Caco-2 (cell line): ENCODE data around the gene SPESP1. TPM values are rescaled to one million over a fixed set of nuclear protein-coding genes. Genes with fewer than 3 reads are reported as not detected.

Experiments used
- BruUV-seq: library from RNA; stranded (reverse); fragments of 400-500 nt; replicated peaks from 2 replicates; lab custom pipeline; 2021; lab: Mats Ljungman, UMichigan
- CTCF ChIA-PET: fragments of 300-600 bp; sonication (Branson Sonifier 250); formaldehyde crosslinking; loops from one replicate; lab custom pipeline; 2022; ENCODE audit warnings: antibody characterized with exemption; lab: Charles Lee
- POLR2A ChIA-PET: fragments of 300-600 bp; sonication (Branson Sonifier 250); formaldehyde crosslinking; loops from one replicate; lab custom pipeline; 2022; ENCODE audit warnings: antibody characterized with exemption; lab: Charles Lee
- DNase-seq, 2 experiments: peaks; one replicate each; pipeline versions ENCODE4 v3.0.0 to v3.0.0-alpha.2; 2020 to 2022
- H3K27me3 ChIP-seq: replicated peaks from 2 replicates; pipeline ENCODE4 v1.6.0; 2011; ENCODE audit warnings: low read length; ENCODE audit not compliant: control insufficient read depth, insufficient read depth
- H3K36me3 ChIP-seq: 2 replicates; pipeline ENCODE4 v1.5.1; 2011; ENCODE audit warnings: low read length; ENCODE audit not compliant: control insufficient read depth, insufficient read depth
- H3K4me1 ChIP-seq: fragments of 250-450 bp; sonication (Bioruptor Pico); 2 replicates; pipeline ENCODE4 v1.5.1; 2020; ENCODE audit warnings: mild to moderate bottlenecking
- H3K4me3 ChIP-seq: 2 replicates; pipeline ENCODE4 v1.5.1; 2011; ENCODE audit warnings: low read depth, mild to moderate bottlenecking, control low read depth, low read length
- H3K9me3 ChIP-seq: fragments of 250-450 bp; sonication (Bioruptor Pico); 2 replicates; pipeline ENCODE4 v1.5.1; 2020; ENCODE audit warnings: mild to moderate bottlenecking, moderate library complexity
- H3K27ac Mint-ChIP-seq: one replicate; pipeline ENCODE4 v1.8.0; 2022; ENCODE audit warnings: mixed read lengths; ENCODE audit not compliant: unreplicated experiment
- H3K27me3 Mint-ChIP-seq: one replicate; pipeline ENCODE4 v1.8.0; 2022; ENCODE audit warnings: mixed read lengths; ENCODE audit not compliant: insufficient read depth, unreplicated experiment
- H3K36me3 Mint-ChIP-seq: one replicate; pipeline ENCODE4 v1.8.0; 2022; ENCODE audit warnings: mild to moderate bottlenecking, mixed read lengths; ENCODE audit not compliant: insufficient read depth, unreplicated experiment
- H3K4me1 Mint-ChIP-seq: one replicate; pipeline ENCODE4 v1.8.0; 2022; ENCODE audit warnings: low read depth, mixed read lengths; ENCODE audit not compliant: unreplicated experiment
- H3K4me3 Mint-ChIP-seq: one replicate; pipeline ENCODE4 v1.8.0; 2022; ENCODE audit warnings: mild to moderate bottlenecking, moderate library complexity, mixed read lengths; ENCODE audit not compliant: unreplicated experiment
- H3K9me3 Mint-ChIP-seq: one replicate; pipeline ENCODE4 v1.8.0; 2022; ENCODE audit warnings: mixed read lengths; ENCODE audit not compliant: unreplicated experiment
- intact Hi-C: fragments of 100-400 bp; cut with micrococcal nuclease; formaldehyde crosslinking; loops from one replicate; pipeline ENCODE4 v1.10.0; 2022; ENCODE audit not compliant: unreplicated experiment
- total RNA-seq: library from RNA; stranded (reverse); gene quantifications from 2 replicates; pipeline ENCODE4 v1.2.3, GENCODE V29; 2022
- TF ChIP-seq, protein P1 (sequence below), 2 experiments: fragments of 200-600 bp in 1 of 2; IDR thresholded peaks; 1 replicate in 1 of 2; 2 replicates in 1 of 2; pipeline versions ENCODE4 v1.5.1 to v1.8.0; 2011 to 2022; ENCODE audit warnings: antibody characterized with exemption in 1 of 2, control low read depth in 1 of 2, inconsistent platforms in 1 of 2, low read depth in 1 of 2, low read length in 1 of 2, mild to moderate bottlenecking in 1 of 2, moderate library complexity in 1 of 2; ENCODE audit not compliant: insufficient read depth in 1 of 2, severe bottlenecking in 1 of 2, unreplicated experiment in 1 of 2

The SPESP1 gene
- total RNA-seq, 1 experiment from 2014 or later: not detected

DNA sequence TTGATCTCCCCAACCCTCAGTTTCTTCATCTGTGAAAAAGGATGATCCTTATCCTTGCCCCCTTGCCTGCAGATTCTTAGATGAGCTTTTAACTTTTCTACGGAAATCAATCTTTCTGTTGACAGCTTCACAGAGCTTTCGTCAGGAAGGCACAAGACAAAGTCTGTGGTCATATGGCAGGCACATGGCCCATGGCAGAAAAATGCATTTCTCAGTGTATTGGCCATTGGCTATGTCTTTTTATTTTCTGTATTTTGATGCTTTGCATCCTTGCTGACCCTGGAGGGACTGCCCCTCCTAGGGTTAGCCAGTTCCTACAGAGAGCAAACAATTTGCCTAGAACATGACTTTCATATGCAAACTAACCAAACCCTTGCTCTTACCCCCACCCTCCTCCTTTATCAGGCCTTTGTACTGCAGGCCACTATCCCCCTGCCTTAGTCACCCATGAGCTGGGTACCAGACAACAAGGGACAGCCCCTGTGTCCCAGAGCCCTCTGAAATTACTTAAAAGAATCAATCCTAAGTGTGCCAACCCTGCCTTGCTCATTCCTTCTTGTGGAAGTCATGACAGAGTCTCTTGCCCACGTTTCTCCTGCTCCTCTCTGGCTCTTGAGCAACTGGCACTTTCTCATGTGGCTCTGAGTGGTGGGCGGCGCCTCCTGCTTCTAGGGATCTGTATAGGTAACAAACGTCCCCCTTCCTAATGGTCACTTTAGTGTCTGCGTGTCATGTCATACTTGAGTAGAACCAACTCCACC lies 60.1 kb downstream of the SPESP1 start:
- CTCF ChIA-PET: interaction anchor here (1.1 kb wide), 1 partner anchor 41 kb away, joined by 3 read pairs; no protein-coding TSS in a partner anchor
- POLR2A ChIA-PET: no interaction called here
- intact Hi-C loops: no loop called here
- peaks cover 24% of the 10 kb centered on the region for H3K4me1 ChIP-seq
- TF ChIP-seq, protein P1, sequence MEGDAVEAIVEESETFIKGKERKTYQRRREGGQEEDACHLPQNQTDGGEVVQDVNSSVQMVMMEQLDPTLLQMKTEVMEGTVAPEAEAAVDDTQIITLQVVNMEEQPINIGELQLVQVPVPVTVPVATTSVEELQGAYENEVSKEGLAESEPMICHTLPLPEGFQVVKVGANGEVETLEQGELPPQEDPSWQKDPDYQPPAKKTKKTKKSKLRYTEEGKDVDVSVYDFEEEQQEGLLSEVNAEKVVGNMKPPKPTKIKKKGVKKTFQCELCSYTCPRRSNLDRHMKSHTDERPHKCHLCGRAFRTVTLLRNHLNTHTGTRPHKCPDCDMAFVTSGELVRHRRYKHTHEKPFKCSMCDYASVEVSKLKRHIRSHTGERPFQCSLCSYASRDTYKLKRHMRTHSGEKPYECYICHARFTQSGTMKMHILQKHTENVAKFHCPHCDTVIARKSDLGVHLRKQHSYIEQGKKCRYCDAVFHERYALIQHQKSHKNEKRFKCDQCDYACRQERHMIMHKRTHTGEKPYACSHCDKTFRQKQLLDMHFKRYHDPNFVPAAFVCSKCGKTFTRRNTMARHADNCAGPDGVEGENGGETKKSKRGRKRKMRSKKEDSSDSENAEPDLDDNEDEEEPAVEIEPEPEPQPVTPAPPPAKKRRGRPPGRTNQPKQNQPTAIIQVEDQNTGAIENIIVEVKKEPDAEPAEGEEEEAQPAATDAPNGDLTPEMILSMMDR (IDR thresholded peaks at IDR 0.05; ENCODE audit: insufficient read depth in 1 of 2, low read depth in 1 of 2, low read length in 1 of 2, severe bottlenecking in 1 of 2, unreplicated experiment in 1 of 2): no peak
- Mint-ChIP-seq H3K36me3 (no peaks in the 10 kb centered on the region), H3K4me1 (peaks cover 14% of the 10 kb centered on the region), H3K27ac (no peak overlapping the region), H3K4me3 (no peak overlapping the region), H3K9me3 (no peaks in the 10 kb centered on the region), H3K27me3 (no peaks in the 10 kb centered on the region)
- no peaks in the 10 kb centered on the region for H3K27me3 ChIP-seq
- H3K4me3 ChIP-seq: no peak overlapping the region
- no peaks in the 10 kb centered on the region for H3K36me3 ChIP-seq
- no peaks in the 10 kb centered on the region; the same call in 1 of the 2 replicates for H3K9me3 ChIP-seq
- no TSS peak for BruUV-seq
- no peak for DNase-seq

DNA sequence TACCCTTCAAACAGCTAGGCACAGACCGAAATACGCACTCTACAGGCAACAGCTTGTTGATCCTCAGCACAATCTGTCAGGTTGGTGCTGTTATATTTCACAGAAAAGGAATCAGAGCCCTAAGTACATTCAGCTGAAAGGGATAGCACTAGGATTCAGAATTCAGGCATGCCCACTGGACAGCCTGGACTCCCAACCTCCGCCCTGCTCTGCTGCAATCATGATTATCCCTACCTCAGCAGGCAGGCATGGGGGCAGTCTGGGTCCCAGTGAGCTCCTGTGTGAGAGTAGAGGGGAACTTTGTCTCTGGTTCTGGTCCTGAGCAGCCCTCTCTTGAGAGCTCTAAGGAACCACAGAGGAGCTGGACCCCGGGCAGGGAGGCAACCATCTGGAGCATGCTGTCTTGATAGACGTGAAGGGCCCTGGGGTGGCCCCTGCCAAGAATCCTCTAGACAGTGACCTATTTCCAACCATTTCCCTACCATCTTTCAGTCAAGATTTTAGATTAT lies 60.7 kb downstream of the SPESP1 start:
- Mint-ChIP-seq H3K27me3 (no peaks in the 10 kb centered on the region), H3K4me1 (peaks cover 14% of the 10 kb centered on the region), H3K4me3 (no peak overlapping the region), H3K9me3 (no peaks in the 10 kb centered on the region), H3K36me3 (no peaks in the 10 kb centered on the region), H3K27ac (no peak overlapping the region)
- Histone ChIP-seq H3K36me3 (no peaks in the 10 kb centered on the region), H3K9me3 (no peaks in the 10 kb centered on the region; the same call in 1 of the 2 replicates), H3K27me3 (no peaks in the 10 kb centered on the region), H3K4me1 (peaks cover 24% of the 10 kb centered on the region), H3K4me3 (no peak overlapping the region)
- DNase-seq: no peak
- BruUV-seq: no TSS peak
- ChIA-PET POLR2A (no interaction called here), CTCF (interaction anchor here (1.1 kb wide), 1 partner anchor 41 kb away, joined by 3 read pairs; no protein-coding TSS in a partner anchor)
- intact Hi-C loops: no loop called here
- TF ChIP-seq, protein P1 (IDR thresholded peaks at IDR 0.05; ENCODE audit: insufficient read depth in 1 of 2, low read depth in 1 of 2, low read length in 1 of 2, severe bottlenecking in 1 of 2, unreplicated experiment in 1 of 2): no peak

DNA sequence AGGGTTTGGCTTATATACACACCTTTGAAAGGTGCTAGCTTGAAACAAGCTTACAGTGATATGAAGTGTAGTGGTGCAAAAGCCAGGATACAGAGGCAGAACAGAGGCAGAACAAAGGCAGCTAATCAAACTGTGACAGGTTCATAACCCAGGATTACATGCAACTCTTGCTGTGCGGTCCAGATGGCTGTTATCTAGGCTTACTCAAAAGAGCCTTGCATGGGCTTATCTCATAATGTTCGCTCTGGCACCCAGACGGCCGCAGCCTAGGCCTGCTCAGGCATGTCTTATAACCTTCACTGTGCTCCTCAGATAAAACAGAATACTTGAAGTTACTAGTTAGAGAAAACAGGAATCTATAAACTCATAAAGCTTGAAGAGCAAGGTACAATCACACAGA lies 61.4 kb downstream of the SPESP1 start:
- no peaks in the 10 kb centered on the region for H3K9me3 Mint-ChIP-seq
- DNase-seq: peak; percentile 55 to 82
- peaks cover 24% of the 10 kb centered on the region for H3K4me1 ChIP-seq
- no peaks in the 10 kb centered on the region for H3K27me3 Mint-ChIP-seq
- POLR2A ChIA-PET: no interaction called here
- no peaks in the 10 kb centered on the region; the same call in 1 of the 2 replicates for H3K9me3 ChIP-seq
- no peaks in the 10 kb centered on the region for H3K36me3 ChIP-seq
- CTCF ChIA-PET: interaction anchor here (1.1 kb wide), 1 partner anchor 40 kb away, joined by 3 read pairs; no protein-coding TSS in a partner anchor
- TF ChIP-seq, protein P1 (IDR thresholded peaks at IDR 0.05; ENCODE audit: insufficient read depth in 1 of 2, low read depth in 1 of 2, low read length in 1 of 2, severe bottlenecking in 1 of 2, unreplicated experiment in 1 of 2): no peak
- no peak overlapping the region for H3K4me3 Mint-ChIP-seq
- H3K4me3 ChIP-seq: no peak overlapping the region
- intact Hi-C loops: no loop called here
- H3K4me1 Mint-ChIP-seq: peaks cover 14% of the 10 kb centered on the region
- H3K27ac Mint-ChIP-seq: peak overlapping the region; percentile 58
- H3K36me3 Mint-ChIP-seq: no peaks in the 10 kb centered on the region
- H3K27me3 ChIP-seq: no peaks in the 10 kb centered on the region
- BruUV-seq: no TSS peak
